HG03045 (cell line): ENCODE measurements around the gene FOXS1.
"Not testable (repeated sequence)": the region's sequence is repeated elsewhere in the genome, so short reads cannot be mapped to it uniquely, and the experiment has no call there.

Experiments
- ATAC-seq: cut with Tn5 transposase; IDR thresholded peaks from one replicate; pipeline ENCODE4 v1.9.1; 2021; ENCODE audit warnings: mild to moderate bottlenecking, moderate library complexity; ENCODE audit not compliant: unreplicated experiment

The FOXS1 gene

GRCh38 chr20:31824125-31824485, 21.3 kb downstream of the FOXS1 start:
- ATAC-seq: no peak

- ATAC-seq: no peak
Measured at GRCh38 chr20:31823360-31824124, 21.9 kb downstream of the FOXS1 start.

GRCh38 chr20:31822421-31823330, 22.7 kb downstream of the FOXS1 start:
- no peak for ATAC-seq

- no peak for ATAC-seq
Measured at GRCh38 chr20:31821427-31821826, 24.0 kb downstream of the FOXS1 start.

GRCh38 chr20:31820228-31820627, 25.2 kb downstream of the FOXS1 start:
- no peak for ATAC-seq

- ATAC-seq: no peak
Measured at GRCh38 chr20:31819083-31819784, 26.2 kb downstream of the FOXS1 start, which contains the start of gene MYLK2. TSS of gene MYLK2 (plus strand) at chr20:31819356. CDS start at chr20:31819581, 225 bp downstream.

GRCh38 chr20:31818376-31818908, 27.0 kb downstream of the FOXS1 start:
- no peak for ATAC-seq

GRCh38 chr20:31817461-31817860, 27.9 kb downstream of the FOXS1 start:
- no peak for ATAC-seq

GRCh38 chr20:31816221-31816620, 29.2 kb downstream of the FOXS1 start:
- ATAC-seq: no peak

- no peak for ATAC-seq
Measured at GRCh38 chr20:31815408-31816188, 29.8 kb downstream of the FOXS1 start.

GRCh38 chr20:31814142-31814541, 31.3 kb downstream of the FOXS1 start:
- not testable (repeated sequence) for ATAC-seq

GRCh38 chr20:31813611-31814010, 31.8 kb downstream of the FOXS1 start:
- ATAC-seq: no peak

- no peak for ATAC-seq
Measured at GRCh38 chr20:31811796-31812728, 33.3 kb downstream of the FOXS1 start.

GRCh38 chr20:31811198-31811597, 34.2 kb downstream of the FOXS1 start:
- no peak for ATAC-seq

- ATAC-seq: no peak
Measured at GRCh38 chr20:31809661-31810060, 35.7 kb downstream of the FOXS1 start.

- ATAC-seq: no peak
Measured at GRCh38 chr20:31808481-31808880, 36.9 kb downstream of the FOXS1 start.

- no peak for ATAC-seq
Measured at GRCh38 chr20:31806564-31807355, 38.6 kb downstream of the FOXS1 start.

GRCh38 chr20:31803552-31804291, 41.7 kb downstream of the FOXS1 start:
- ATAC-seq: no peak
